Measurements from ENCODE around the gene RPL13A. TPM values are rescaled to one million over a fixed set of nuclear protein-coding genes. Genes with fewer than 3 reads are reported as not detected.

Gene RPL13A
- total and polyA plus RNA-seq, 9 of the 15 experiments (the other 6 are each of a cell fraction or from before 2014, with no cell fraction given): 1,744 to 5,482 (median 2,949) TPM

GRCh38 chr19:49506575-49507105, 19.2 kb downstream of the RPL13A start (continued):
- TF ChIP-seq DEAF1 (CRISPR knock-in tag; IDR thresholded peaks at IDR 0.05): peak; percentile 90
- 0 out of 2 replicates have a peak, but pooled peaks have one; percentile 16 for TF ChIP-seq CEBPB (tag; IDR thresholded peaks at IDR 0.05)
- peak; percentile 67 for TF ChIP-seq KLF16 (IDR thresholded peaks at IDR 0.05)
- TF ChIP-seq CUX1 (CRISPR knock-in tag; IDR thresholded peaks at IDR 0.05): no peak
- peak in 1 of 2 experiments; percentile 22; a peak in 1 of 4 replicates for TF ChIP-seq NONO (IDR thresholded peaks at IDR 0.05; ENCODE audit: low read depth in 2 of 2, low read length in 1 of 2)
- TF ChIP-seq ZNF280A (IDR thresholded peaks at IDR 0.05; ENCODE audit: low read depth, partially characterized antibody): no peak
- no peak for TF ChIP-seq BRF1 (IDR thresholded peaks at IDR 0.05; ENCODE audit: borderline replicate concordance, extremely low read depth, insufficient read length)
